ENCODE results near the gene TANC1. TPM values are rescaled to one million over a fixed set of nuclear protein-coding genes. Genes with fewer than 3 reads are reported as not detected.

The TANC1 gene
- total and polyA plus RNA-seq, 2 of the 4 experiments (the other 2 are of a cell fraction): 10.2 to 12.9 TPM

GRCh38 chr2:159131267-159131913, 162.9 kb downstream of the TANC1 start:
- no peak overlapping the region for H2AFZ ChIP-seq (replicated peaks; ENCODE audit: low read length, poor library complexity)
- H2BK5ac ChIP-seq (ENCODE audit: low read depth, low read length, poor library complexity, severe bottlenecking): peak overlapping the region; percentile 53
- dilution Hi-C loops (cut with HindIII; ENCODE audit: low sequenced_read_pairs, unreplicated experiment) (no loop called here), in situ Hi-C loops (cut with MboI; ENCODE audit: low sequenced_read_pairs) (no loop called here), intact Hi-C loops (cut with micrococcal nuclease) (loop anchor here (10.0 kb wide), 2 partner anchors 483 to 673 kb away; partner anchors contain the start of gene BAZ2B)
- peak overlapping the region; percentile 65 for H4K91ac ChIP-seq (ENCODE audit: insufficient read depth, low read depth, low read length)
- ChIA-PET CTCF (no interaction called here), POLR2A (ENCODE audit: unreplicated experiment) (no interaction called here)
- 0 out of 3 replicates have a peak overlapping the region, but pooled peaks have one; percentile 17 for H2BK15ac ChIP-seq (ENCODE audit: low read depth, low read length)
- peak overlapping the region; percentile 60 for H3K23ac ChIP-seq (ENCODE audit: low read depth, low read length)
- H3K4ac ChIP-seq (ENCODE audit: low read depth, low read length): peak overlapping the region; percentile 47
- H3K9me1 ChIP-seq (ENCODE audit: insufficient read depth, low read length): peaks cover 5% of the 10 kb centered on the region
- no CpG with 5 or more reads among the region's 7 CpGs for WGBS, 2 experiments (ENCODE audit: extremely low coverage in 2 of 2, insufficient read length in 1 of 2)
- no peak overlapping the region for H3K9ac ChIP-seq (ENCODE audit: low read depth, low read length)
- H3K56ac ChIP-seq (ENCODE audit: extremely low read depth, insufficient read depth, low read length): no peak overlapping the region
- H3K9me3 ChIP-seq (ENCODE audit: control insufficient read depth, insufficient read depth, low read length): no peaks in the 10 kb centered on the region
- peak overlapping the region; percentile 18; the same call in 1 of the 2 replicates for H3K4me2 ChIP-seq (ENCODE audit: low read depth, low read length)
- ATAC-seq (ENCODE audit: low read depth) (no peak), DNase-seq (no peak)
- H4K5ac ChIP-seq (ENCODE audit: low read depth, low read length): peak overlapping the region; percentile 37; the same call in 1 of the 2 replicates
- peak overlapping the region; percentile 46 for H2BK120ac ChIP-seq (ENCODE audit: low read depth, low read length)
- H3K4me3 ChIP-seq (ENCODE audit: insufficient read depth, low read depth, low read length): no peak overlapping the region
- peak overlapping the region; percentile 34; the same call in 1 of the 2 replicates for H3K18ac ChIP-seq (ENCODE audit: low read depth, low read length)
- H3K36me3 ChIP-seq (ENCODE audit: control insufficient read depth, insufficient read depth, low read length): no peaks in the 10 kb centered on the region
- peak overlapping the region; percentile 8; the same call in 1 of the 2 replicates for H3K27ac ChIP-seq (ENCODE audit: insufficient read depth, low read length)
- no peak for TF ChIP-seq USF2 (IDR thresholded peaks at IDR 0.05; ENCODE audit: low read depth, low read length)
- no peak for TF ChIP-seq MAFK (IDR thresholded peaks at IDR 0.05; ENCODE audit: low read depth, low read length)
- TF ChIP-seq MXI1 (IDR thresholded peaks at IDR 0.05; ENCODE audit: borderline replicate concordance, low read depth, low read length): no peak
- TF ChIP-seq FOS (IDR thresholded peaks at IDR 0.05; ENCODE audit: low read depth, low read length): no peak
- no peak for TF ChIP-seq RAD21 (IDR thresholded peaks at IDR 0.05; ENCODE audit: low read length)
- TF ChIP-seq CEBPB (IDR thresholded peaks at IDR 0.05; ENCODE audit: low read depth, low read length): no peak
- TF ChIP-seq CTCF (conservative IDR thresholded peaks at IDR 0.05; ENCODE audit: low read depth, low read length): no peak
- TF ChIP-seq CHD1 (IDR thresholded peaks at IDR 0.05; ENCODE audit: low read depth, low read length): no peak
- H4K20me1 ChIP-seq (ENCODE audit: insufficient read depth, low read length): no peaks in the 10 kb centered on the region
- H2BK20ac ChIP-seq (ENCODE audit: low read depth, low read length): peak overlapping the region; percentile 39; the same call in 1 of the 2 replicates
- H4K8ac ChIP-seq (ENCODE audit: low read depth in 2 of 2, low read length in 2 of 2): peak overlapping the region in 1 of 2 experiments; percentile 10; a peak in 2 of 4 replicates
- no peaks in the 10 kb centered on the region for H3K27me3 ChIP-seq (ENCODE audit: control insufficient read depth, insufficient read depth, low read length)
- no peak overlapping the region for H2AK9ac ChIP-seq (replicated peaks; ENCODE audit: low read depth, low read length, poor library complexity)
- H3K79me1 ChIP-seq (ENCODE audit: low read depth in 1 of 2, low read length in 2 of 2): peaks cover 9 to 42% of the 10 kb centered on the region in 2 experiments; a peak in 3 of 4 replicates
- 0 out of 2 replicates have a peak overlapping the region, but pooled peaks have one; percentile 21 for H2AK5ac ChIP-seq (ENCODE audit: low read depth, low read length)
- H3K4me1 ChIP-seq (ENCODE audit: control insufficient read depth, insufficient read depth, low read length): peaks cover 26% of the 10 kb centered on the region
- H3K14ac ChIP-seq (replicated peaks; ENCODE audit: low read depth, low read length): peak overlapping the region; percentile 50; the same call in 1 of the 2 replicates
- BruUV-seq (replicated peaks): no TSS peak

Data from IMR-90 (cell line).